ENCODE measurements around the gene SMARCD2.
A peak's percentile ranks its signal among the peaks of the same experiment; 100 is the strongest.
"Not testable (repeated sequence)": the region's sequence is repeated elsewhere in the genome, so short reads cannot be mapped to it uniquely, and the experiment has no call there.

SMARCD2 gene

GRCh38 chr17:63842540-63843386 is at the start of gene SMARCD2:
SMARCD2 (minus strand) TSS chr17:63842685; CDS start chr17:63842674, 11 bp downstream.
- peak; percentile 99 for DNase-seq

DNA sequence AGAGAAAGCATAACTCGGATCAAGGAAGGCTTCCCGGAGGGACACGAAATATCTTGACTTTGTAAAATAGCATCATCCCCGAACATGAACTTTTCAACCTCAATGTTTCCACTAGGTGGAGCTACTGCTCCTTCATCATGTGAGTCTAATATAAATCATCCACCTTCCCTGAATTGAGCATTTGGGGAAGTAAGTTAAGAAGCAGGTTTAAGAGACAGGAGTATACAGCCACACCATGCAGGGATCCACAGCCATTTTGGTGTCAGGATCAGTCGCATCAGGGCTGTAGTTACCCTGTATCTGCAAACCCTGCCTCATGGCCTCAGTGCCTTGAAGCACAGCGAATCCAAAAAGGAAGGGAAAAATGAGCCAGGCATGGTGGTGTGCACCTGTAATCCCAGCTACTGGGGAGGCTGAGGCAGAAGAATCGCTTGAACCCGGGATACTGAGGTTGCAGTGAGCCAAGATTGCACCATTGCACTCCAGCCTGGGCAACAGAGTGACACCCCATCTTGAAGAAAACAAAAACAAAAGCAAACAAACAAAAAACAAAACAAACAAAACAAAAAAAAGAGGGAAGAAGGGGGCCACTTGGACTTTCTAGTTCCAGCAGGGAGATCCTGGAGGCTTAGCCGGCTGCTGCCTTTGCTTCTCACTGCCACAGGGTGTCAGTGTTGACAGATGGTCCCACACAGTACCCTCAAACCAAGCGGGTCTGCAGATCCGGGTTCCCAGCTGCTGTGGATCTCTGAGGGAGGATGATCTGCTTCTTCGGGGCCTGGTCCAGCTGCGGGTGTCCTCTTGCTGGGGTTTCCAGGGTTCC is 46.8 kb upstream of the SMARCD2 start:
- DNase-seq, result not testable (repeated sequence)

GRCh38 chr17:63885119-63885518 is 42.6 kb upstream of the SMARCD2 start:
- DNase-seq, result not testable (repeated sequence)

DNA sequence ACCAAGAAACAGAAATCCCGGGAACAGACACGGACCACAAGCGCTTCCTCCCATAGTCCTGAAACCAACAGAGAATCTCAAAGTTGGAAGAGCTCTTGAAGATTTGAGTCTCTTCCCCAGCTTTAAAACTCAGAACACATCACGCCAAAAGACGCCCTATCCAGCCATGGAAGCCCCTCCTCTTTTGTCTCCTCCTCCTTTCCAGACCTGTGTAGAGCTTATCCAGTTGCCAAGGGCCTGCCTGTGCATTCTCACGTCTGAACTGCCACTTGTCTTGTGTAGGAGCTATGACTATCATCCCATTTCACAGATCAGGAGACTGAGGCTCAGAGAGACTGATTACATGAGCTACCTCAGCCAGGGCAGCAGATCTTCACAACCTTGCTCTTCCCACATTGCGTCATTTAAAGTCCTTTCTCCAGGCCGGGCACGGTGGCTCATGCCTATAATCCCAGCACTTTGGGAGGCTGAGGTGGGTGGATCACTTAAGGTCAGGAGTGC is 40.2 kb upstream of the SMARCD2 start:
- DNase-seq, result not testable (repeated sequence)

GRCh38 chr17:63881935-63882601 is 39.6 kb upstream of the SMARCD2 start, which contains the start of gene GH2:
GH2 (minus strand) TSS chr17:63881944; CDS start chr17:63881801, 143 bp downstream.
- DNase-seq, result peak; percentile 43

GRCh38 chr17:63881337-63881736 is 38.9 kb upstream of the SMARCD2 start:
- not testable (repeated sequence) for DNase-seq

GRCh38 chr17:63880706-63881105 is 38.2 kb upstream of the SMARCD2 start:
- no peak for DNase-seq

GRCh38 chr17:63878413-63878812 is 35.9 kb upstream of the SMARCD2 start:
- not testable (repeated sequence) for DNase-seq

DNA sequence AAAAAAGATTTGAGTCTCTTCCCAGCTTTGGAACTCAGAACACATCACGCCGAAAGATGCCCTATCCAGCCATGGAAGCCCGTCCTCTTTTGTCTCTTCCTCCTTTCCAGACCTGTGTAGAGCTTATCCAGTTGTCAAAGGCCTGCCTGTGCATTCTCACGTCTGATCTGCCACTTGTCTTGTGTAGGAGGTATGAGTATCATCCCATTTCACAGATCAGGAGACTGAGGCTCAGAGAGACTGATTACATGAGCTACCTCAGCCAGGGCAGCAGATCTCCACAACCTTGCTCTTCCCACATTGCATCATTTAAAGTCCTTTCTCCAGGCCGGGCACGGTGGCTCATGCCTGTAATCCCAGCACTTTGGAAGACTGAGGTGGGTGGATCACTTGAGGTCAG is 32.2 kb upstream of the SMARCD2 start:
- not testable (repeated sequence) for DNase-seq

GRCh38 chr17:63874061-63874626 is 31.7 kb upstream of the SMARCD2 start:
- not testable (repeated sequence) for DNase-seq

- not testable (repeated sequence) for DNase-seq
These were observed 31.1 kb upstream of the SMARCD2 start, which contains the start of gene CSH2 for GRCh38 chr17:63873577-63873976. CSH2 (minus strand) TSS chr17:63873677; CDS start chr17:63873614, 63 bp downstream.

DNA sequence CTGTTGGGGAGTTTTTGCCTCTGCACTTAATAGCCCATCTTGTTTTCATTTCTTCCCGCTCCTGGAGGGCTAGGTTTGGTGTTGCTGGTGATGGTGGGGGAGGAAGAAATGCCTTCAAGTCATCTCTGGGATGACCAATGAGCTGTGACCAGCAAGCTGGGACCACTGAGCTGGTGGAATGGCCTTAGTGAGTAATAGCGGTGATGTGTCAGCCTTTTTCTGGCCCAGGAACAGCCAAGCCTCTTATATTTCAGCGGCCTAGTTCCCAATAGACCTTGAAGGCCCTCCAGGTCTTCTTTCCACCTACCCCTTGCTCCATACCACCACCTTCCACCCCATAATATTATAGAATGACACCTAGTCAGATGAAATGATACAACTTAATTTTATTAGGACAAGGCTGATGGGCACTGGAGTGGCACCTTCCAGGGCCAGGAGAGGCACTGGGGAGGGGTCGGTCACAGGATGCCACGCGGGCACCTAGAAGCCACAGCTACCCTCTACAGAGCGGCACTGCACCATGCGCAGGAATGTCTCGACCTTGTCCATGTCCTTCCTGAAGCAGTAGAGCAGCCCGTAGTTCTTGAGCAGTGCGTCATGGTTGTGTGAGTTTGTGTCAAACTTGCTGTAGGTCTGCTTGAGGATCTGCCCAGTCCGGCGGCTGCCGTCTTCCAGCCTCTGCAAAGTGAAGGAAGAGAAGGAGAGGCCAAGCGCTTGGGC is 29.3 kb upstream of the SMARCD2 start:
- DNase-seq, result not testable (repeated sequence)

DNA sequence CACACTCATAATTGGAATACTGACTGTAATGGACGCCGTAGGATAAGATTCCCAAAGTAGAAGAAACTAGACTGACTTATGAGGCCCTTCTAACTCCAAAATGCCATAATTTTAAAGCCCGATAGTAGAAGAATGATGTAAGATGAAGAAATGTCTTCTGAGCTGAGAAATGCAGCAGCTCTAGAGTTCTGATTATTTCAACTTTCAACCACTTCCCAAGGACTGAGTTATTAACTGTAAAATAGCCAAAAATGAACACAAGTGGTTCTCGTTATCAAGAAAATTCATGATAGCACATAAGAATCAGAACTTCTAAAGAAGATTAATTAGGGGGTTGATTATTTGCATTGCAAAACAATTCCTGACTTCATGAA is 27.8 kb upstream of the SMARCD2 start:
- not testable (repeated sequence) for DNase-seq

DNA sequence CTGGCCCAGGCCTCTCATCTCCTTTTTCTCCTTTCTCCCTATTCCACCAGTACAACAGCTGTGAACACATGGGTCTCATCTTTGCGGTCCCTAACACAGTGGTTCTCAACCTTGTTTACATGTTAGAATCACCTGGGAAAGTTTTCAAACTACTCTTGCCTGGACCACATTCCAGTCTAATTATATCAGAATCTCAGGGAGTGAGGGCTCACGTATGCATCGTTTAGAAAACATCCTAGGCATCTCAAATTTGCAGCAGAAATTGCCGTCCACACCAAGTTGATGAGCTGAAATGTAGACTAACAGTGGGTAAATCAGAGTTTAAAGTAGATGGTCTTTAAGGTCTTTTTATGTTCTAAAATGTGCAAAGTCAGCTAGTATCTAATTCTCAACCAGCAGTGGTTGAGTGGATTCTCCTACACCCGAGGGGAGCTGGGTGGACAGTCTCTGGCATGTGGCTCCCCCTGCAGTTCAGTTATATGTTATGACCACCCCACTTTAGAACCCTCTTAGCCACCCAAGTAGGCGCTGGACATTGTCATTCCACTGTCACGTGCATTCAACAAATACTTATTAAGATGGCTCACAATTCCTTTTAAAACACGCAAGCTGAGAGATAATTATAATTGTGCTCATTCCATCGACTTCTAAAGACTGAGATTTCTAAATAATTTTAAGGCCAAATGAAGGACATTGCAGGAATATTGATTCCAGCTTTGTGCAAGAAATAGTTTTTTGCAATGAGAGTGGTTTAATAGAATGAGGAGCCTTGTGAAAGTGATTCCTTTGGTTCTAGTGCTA is 27.2 kb upstream of the SMARCD2 start:
- DNase-seq, result not testable (repeated sequence)

DNA sequence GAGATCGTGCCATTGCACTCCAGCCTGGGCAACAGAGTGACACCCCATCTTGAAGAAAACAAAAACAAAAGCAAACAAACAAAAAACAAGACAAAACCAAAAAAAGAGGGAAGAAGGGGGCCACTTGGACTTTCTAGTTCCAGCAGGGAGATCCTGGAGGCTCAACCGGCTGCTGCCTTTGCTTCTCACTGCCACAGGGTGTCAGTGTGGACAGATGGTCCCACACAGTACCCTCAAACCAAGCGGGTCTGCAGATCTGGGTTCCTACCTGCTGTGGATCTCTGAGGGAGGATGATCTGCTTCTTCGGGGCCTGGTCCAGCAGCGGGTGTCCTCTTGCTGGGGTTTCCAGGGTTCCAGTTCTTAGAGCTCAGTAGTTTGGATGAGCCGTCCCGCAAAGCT is 24.1 kb upstream of the SMARCD2 start:
- not testable (repeated sequence) for DNase-seq

DNA sequence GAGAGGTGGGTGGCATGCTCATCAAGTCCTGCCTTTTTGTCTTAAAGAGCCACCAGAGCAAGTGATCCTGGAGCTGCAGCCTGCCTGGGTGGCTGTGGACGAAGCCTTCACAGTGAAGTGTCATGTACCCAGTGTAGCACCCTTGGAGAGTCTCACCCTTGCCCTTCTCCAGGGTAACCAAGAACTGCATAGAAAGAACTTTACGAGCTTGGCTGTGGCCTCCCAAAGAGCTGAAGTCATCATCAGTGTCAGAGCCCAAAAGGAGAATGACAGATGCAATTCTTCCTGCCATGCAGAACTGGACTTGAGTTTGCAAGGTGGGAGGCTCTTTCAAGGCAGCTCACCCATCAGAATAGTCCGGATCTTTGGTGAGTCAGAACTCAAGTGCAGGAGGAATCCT is 16.8 kb upstream of the SMARCD2 start:
- DNase-seq, result no peak

- not testable (repeated sequence) for DNase-seq
These were observed 13.9 kb upstream of the SMARCD2 start for GRCh38 chr17:63856425-63856824.

DNA sequence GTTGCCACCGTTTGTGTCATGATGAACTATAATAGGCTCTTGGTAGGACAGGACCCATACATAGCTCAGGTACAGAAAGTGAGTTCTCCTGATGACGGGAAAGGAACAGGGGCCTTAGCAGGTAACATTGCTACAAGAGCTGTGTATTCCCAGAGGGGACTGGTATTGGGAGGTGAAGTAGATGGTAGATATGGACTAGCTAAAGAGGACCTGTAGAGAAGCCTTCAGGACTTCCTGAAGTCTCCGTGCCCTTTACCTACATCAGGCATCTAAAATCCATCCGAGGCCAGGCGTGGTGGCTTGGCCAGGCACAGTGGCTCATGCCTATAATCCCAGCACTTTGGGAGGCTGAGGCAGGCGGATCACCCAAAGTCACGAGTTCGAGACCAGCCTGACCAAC is 12.7 kb upstream of the SMARCD2 start:
- no peak for DNase-seq

DNA sequence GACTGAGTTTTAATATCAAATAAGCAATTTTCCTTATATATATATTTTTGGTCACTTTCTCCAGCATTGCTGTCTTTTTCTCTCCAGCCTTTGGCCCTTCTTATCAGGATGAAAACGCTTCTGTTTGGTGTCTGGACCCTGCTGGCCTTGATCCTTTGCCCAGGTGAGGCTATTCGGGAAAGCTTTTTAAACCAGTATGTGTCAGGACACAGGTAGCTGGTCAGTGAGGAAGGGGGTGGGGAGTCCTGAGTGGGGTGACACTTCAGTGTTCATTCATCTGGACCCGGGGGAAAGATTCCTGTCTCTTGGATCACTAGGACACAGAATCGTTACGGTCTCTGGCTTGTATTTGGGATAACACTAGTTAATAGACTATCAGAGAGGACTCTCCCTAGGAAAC is 12.2 kb upstream of the SMARCD2 start:
- no peak for DNase-seq

- no peak for DNase-seq
These were observed 10.8 kb upstream of the SMARCD2 start for GRCh38 chr17:63853260-63853659.

DNA sequence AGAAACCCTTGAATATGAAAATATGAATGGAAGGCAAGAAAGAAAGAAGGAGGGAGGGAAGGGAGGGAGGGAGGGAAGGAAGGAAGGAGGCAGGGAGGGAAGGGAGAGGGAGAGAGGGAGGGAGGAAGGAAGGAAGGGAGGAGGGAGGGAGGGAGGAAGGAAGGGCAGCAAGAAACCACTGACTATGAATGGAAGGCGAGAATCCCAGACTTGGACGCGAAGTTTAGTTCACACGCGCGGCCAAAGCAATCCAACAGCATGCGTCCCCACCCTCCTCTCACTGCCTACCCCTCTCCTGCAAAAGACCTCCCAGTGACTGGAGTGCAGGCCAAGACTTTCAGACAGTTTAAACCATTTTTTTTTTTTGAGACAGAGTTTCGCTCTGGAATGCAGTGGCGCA is 7.9 kb upstream of the SMARCD2 start:
- DNase-seq, result no peak

Data from activated effector memory CD4-positive, alpha-beta T cell treated with Interleukin-2 at 50 U/mL for 16 hours (primary cell).